PC-9 (cell line): ENCODE measurements around the gene TMEM131L. TPM values are rescaled to one million over a fixed set of nuclear protein-coding genes. Genes with fewer than 3 reads are reported as not detected.

Source experiments
- BruUV-seq: library from RNA; stranded (reverse); fragments of 400-500 nt; replicated peaks from 2 replicates; lab custom pipeline; 2021; lab: Mats Ljungman, UMichigan
- CTCF ChIA-PET: fragments of 300-600 bp; sonication (Branson Sonifier 250); formaldehyde crosslinking; loops from one replicate; lab custom pipeline; 2022; ENCODE audit warnings: antibody characterized with exemption; lab: Charles Lee
- POLR2A ChIA-PET: fragments of 300-600 bp; sonication (Branson Sonifier 250); formaldehyde crosslinking; loops from one replicate; lab custom pipeline; 2022; ENCODE audit warnings: antibody characterized with exemption; ENCODE audit not compliant: unreplicated experiment; lab: Charles Lee
- DNase-seq, 2 experiments: peaks; one replicate each; pipeline versions ENCODE4 v3.0.0 to v3.0.0-alpha.2; 2015 to 2022; ENCODE audit warnings: mixed read lengths in 1 of 2
- H2AFZ ChIP-seq: fragments of 200-600 bp; sonication (generic); 2 replicates; pipeline ENCODE4 v1.8.1; 2017; ENCODE audit warnings: antibody characterized with exemption
- H3F3A ChIP-seq: fragments of 200-600 bp; sonication (generic); 2 replicates; pipeline ENCODE4 v1.8.1; 2017; ENCODE audit warnings: antibody characterized with exemption, mild to moderate bottlenecking, low read depth; ENCODE audit not compliant: insufficient read depth
- H3K27ac ChIP-seq: fragments of 200-600 bp; sonication (generic); 2 replicates; pipeline ENCODE4 v1.6.1; 2016; ENCODE audit warnings: mixed run types
- H3K27me3 ChIP-seq: fragments of 200-600 bp; sonication (generic); 2 replicates; pipeline ENCODE4 v1.6.1; 2016; ENCODE audit warnings: low read depth, mixed run types; ENCODE audit not compliant: insufficient read depth
- H3K36me3 ChIP-seq: fragments of 200-600 bp; sonication (generic); 2 replicates; pipeline ENCODE4 v1.6.1; 2016; ENCODE audit warnings: low read depth, mixed run types
- H3K4me1 ChIP-seq: fragments of 200-600 bp; sonication (generic); replicated peaks from 2 replicates; pipeline ENCODE4 v1.6.1; 2016; ENCODE audit warnings: mixed run types; ENCODE audit not compliant: insufficient read depth
- H3K4me2 ChIP-seq: fragments of 200-600 bp; sonication (generic); 2 replicates; pipeline ENCODE4 v1.6.1; 2017; ENCODE audit warnings: mixed run types
- H3K4me3 ChIP-seq: fragments of 200-600 bp; sonication (generic); 2 replicates; pipeline ENCODE4 v1.6.1; 2016; ENCODE audit warnings: mixed run types
- H3K79me2 ChIP-seq: fragments of 200-600 bp; sonication (generic); 2 replicates; pipeline ENCODE4 v1.6.1; 2017; ENCODE audit warnings: low read depth, mixed run types
- H3K9me2 ChIP-seq: fragments of 200-600 bp; sonication (generic); 2 replicates; pipeline ENCODE4 v1.8.1; 2017; ENCODE audit warnings: mild to moderate bottlenecking; ENCODE audit not compliant: insufficient read depth
- H3K9me3 ChIP-seq: fragments of 200-600 bp; sonication (generic); 2 replicates; pipeline ENCODE4 v1.8.1; 2016; ENCODE audit warnings: low read depth; ENCODE audit not compliant: insufficient read depth
- H4K20me1 ChIP-seq: fragments of 200-600 bp; sonication (generic); 2 replicates; pipeline ENCODE4 v1.8.1; 2017; ENCODE audit not compliant: insufficient read depth
- EZH2 ChIP-seq: fragments of 200-600 bp; sonication (generic); IDR thresholded peaks from 2 replicates; pipeline ENCODE4 v1.8.0; 2017; ENCODE audit warnings: antibody characterized with exemption, low read depth
- intact Hi-C: fragments of 100-400 bp; cut with micrococcal nuclease; formaldehyde crosslinking; loops from one replicate; pipeline ENCODE4 v1.10.0; 2022; ENCODE audit not compliant: unreplicated experiment
- total RNA-seq: library from RNA; stranded (reverse); gene quantifications from 2 replicates; pipeline ENCODE4 v1.2.3, GENCODE V29; 2021
- TF ChIP-seq, protein P1 (sequence below): fragments of 200-600 bp; sonication (generic); conservative IDR thresholded peaks from 2 replicates; pipeline ENCODE4 v1.6.1; 2017; ENCODE audit warnings: mixed run types, antibody characterized with exemption, mild to moderate bottlenecking, moderate library complexity

The TMEM131L gene
- total RNA-seq, 1 experiment from 2014 or later, result 3.8 TPM

GRCh38 chr4:153531976-153532626, 65.9 kb downstream of the TMEM131L start:
- ChIA-PET POLR2A (no interaction called here), CTCF (no interaction called here)
- BruUV-seq, result no TSS peak
- H3K79me2 ChIP-seq, result no peaks in the 10 kb centered on the region
- no peak overlapping the region for H2AFZ ChIP-seq
- no peaks in the 10 kb centered on the region for H4K20me1 ChIP-seq
- no peak overlapping the region for H3K4me2 ChIP-seq
- no peak overlapping the region for H3K4me3 ChIP-seq
- no peaks in the 10 kb centered on the region for H3K36me3 ChIP-seq
- DNase-seq, result no peak
- intact Hi-C loops, result no loop called here
- no peak overlapping the region for H3K27ac ChIP-seq
- no peaks in the 10 kb centered on the region for H3K4me1 ChIP-seq
- no peaks in the 10 kb centered on the region for H3K9me2 ChIP-seq
- H3F3A ChIP-seq, result no peaks in the 10 kb centered on the region
- H3K9me3 ChIP-seq, result no peaks in the 10 kb centered on the region
- TF ChIP-seq, protein P1, sequence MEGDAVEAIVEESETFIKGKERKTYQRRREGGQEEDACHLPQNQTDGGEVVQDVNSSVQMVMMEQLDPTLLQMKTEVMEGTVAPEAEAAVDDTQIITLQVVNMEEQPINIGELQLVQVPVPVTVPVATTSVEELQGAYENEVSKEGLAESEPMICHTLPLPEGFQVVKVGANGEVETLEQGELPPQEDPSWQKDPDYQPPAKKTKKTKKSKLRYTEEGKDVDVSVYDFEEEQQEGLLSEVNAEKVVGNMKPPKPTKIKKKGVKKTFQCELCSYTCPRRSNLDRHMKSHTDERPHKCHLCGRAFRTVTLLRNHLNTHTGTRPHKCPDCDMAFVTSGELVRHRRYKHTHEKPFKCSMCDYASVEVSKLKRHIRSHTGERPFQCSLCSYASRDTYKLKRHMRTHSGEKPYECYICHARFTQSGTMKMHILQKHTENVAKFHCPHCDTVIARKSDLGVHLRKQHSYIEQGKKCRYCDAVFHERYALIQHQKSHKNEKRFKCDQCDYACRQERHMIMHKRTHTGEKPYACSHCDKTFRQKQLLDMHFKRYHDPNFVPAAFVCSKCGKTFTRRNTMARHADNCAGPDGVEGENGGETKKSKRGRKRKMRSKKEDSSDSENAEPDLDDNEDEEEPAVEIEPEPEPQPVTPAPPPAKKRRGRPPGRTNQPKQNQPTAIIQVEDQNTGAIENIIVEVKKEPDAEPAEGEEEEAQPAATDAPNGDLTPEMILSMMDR, result no peak
- no peak for TF ChIP-seq EZH2
- no peaks in the 10 kb centered on the region for H3K27me3 ChIP-seq

GRCh38 chr4:153532636-153533035, 66.5 kb downstream of the TMEM131L start:
- H3K9me3 ChIP-seq, result no peaks in the 10 kb centered on the region
- H3K79me2 ChIP-seq, result no peaks in the 10 kb centered on the region
- no peaks in the 10 kb centered on the region for H3K4me1 ChIP-seq
- H3F3A ChIP-seq, result no peaks in the 10 kb centered on the region
- no peaks in the 10 kb centered on the region for H4K20me1 ChIP-seq
- no peaks in the 10 kb centered on the region for H3K27me3 ChIP-seq
- DNase-seq, result no peak
- CTCF ChIA-PET, result no interaction called here
- TF ChIP-seq EZH2, result no peak
- TF ChIP-seq, protein P1, result no peak
- H3K4me3 ChIP-seq, result no peak overlapping the region
- POLR2A ChIA-PET, result no interaction called here
- H3K4me2 ChIP-seq, result no peak overlapping the region
- intact Hi-C loops, result no loop called here
- no peak overlapping the region for H3K27ac ChIP-seq
- no peak overlapping the region for H2AFZ ChIP-seq
- BruUV-seq, result no TSS peak
- no peaks in the 10 kb centered on the region for H3K36me3 ChIP-seq
- H3K9me2 ChIP-seq, result no peaks in the 10 kb centered on the region

DNA sequence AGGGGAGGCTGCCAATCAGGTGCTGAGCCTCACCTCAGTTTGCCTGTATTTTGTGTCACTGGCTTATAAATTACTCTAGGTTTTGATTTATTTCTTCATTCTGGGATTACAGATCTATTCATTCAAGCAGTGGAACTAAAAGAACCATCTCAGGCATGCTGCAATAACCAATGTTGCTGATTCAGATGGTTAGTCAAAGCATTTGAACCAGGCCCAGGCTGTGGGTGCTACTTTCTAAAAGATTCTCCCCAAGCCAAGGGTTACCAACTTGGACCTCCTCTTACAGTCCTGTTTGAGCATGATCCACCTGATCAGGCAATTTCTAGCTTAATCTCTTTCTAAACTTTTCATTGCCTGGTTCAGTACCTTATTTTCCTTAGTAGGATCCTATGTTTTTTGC, 67.2 kb downstream of the TMEM131L start:
- DNase-seq, result no peak
- TF ChIP-seq, protein P1, result no peak
- no peak for TF ChIP-seq EZH2
- no peaks in the 10 kb centered on the region for H3K36me3 ChIP-seq
- H3F3A ChIP-seq, result no peaks in the 10 kb centered on the region
- POLR2A ChIA-PET, result no interaction called here
- H3K27ac ChIP-seq, result no peak overlapping the region
- no peak overlapping the region for H3K4me3 ChIP-seq
- CTCF ChIA-PET, result no interaction called here
- intact Hi-C loops, result no loop called here
- H3K9me2 ChIP-seq, result no peaks in the 10 kb centered on the region
- H3K9me3 ChIP-seq, result no peaks in the 10 kb centered on the region
- H2AFZ ChIP-seq, result no peak overlapping the region
- no peaks in the 10 kb centered on the region for H3K4me1 ChIP-seq
- BruUV-seq, result no TSS peak
- no peak overlapping the region for H3K4me2 ChIP-seq
- no peaks in the 10 kb centered on the region for H3K79me2 ChIP-seq
- H3K27me3 ChIP-seq, result no peaks in the 10 kb centered on the region
- no peaks in the 10 kb centered on the region for H4K20me1 ChIP-seq
